ENCODE results near the gene CCDC116.

DNA sequence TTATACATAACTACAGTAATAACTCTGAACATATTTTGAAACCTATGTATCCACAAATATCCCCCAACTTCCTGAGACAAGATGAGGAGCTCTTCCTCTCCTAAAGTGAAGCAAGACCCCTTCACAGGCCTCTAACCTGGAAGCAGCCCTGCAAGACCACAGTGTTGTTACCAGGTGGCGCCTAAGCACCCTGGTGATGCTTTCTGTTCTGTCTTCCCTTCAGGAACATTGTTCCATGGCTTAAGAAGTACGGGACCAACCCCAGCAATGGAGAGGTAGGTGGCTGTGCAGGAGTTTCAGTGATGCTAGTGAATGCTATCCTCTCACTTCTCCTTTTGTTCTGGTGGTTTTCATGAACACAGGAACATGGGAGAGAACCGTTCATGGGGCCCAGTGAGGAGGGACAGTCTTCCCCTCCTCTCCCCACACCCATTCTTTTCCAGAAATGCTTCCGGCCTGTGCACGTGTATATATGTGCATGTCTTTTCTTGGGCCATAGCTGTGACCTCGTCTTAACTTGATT lies 39.6 kb downstream of the CCDC116 start:
- TF ChIP-seq, protein P1, sequence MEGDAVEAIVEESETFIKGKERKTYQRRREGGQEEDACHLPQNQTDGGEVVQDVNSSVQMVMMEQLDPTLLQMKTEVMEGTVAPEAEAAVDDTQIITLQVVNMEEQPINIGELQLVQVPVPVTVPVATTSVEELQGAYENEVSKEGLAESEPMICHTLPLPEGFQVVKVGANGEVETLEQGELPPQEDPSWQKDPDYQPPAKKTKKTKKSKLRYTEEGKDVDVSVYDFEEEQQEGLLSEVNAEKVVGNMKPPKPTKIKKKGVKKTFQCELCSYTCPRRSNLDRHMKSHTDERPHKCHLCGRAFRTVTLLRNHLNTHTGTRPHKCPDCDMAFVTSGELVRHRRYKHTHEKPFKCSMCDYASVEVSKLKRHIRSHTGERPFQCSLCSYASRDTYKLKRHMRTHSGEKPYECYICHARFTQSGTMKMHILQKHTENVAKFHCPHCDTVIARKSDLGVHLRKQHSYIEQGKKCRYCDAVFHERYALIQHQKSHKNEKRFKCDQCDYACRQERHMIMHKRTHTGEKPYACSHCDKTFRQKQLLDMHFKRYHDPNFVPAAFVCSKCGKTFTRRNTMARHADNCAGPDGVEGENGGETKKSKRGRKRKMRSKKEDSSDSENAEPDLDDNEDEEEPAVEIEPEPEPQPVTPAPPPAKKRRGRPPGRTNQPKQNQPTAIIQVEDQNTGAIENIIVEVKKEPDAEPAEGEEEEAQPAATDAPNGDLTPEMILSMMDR (IDR thresholded peaks at IDR 0.05; ENCODE audit: low read length): no peak
- no peak for TF ChIP-seq EZH2phosphoT487 (IDR thresholded peaks at IDR 0.05; ENCODE audit: low read length)

All from MM.1S (cell line).